DMS153 treated with DMSO at 0.1 percent for 48 hours (cell line): ENCODE data around the gene LILRB1.
"Not testable (repeated sequence)": the region's sequence is repeated elsewhere in the genome, so short reads cannot be mapped to it uniquely, and the experiment has no call there.

Experiments used
- DNase-seq: peaks from one replicate; lab custom pipeline; 2025; ENCODE audit not compliant: unreplicated experiment; lab: John Stamatoyannopoulos, UW

LILRB1 gene

GRCh38 chr19:54624934-54625730, 5.2 kb upstream of the LILRB1 start:
- not testable (repeated sequence) for DNase-seq

DNA sequence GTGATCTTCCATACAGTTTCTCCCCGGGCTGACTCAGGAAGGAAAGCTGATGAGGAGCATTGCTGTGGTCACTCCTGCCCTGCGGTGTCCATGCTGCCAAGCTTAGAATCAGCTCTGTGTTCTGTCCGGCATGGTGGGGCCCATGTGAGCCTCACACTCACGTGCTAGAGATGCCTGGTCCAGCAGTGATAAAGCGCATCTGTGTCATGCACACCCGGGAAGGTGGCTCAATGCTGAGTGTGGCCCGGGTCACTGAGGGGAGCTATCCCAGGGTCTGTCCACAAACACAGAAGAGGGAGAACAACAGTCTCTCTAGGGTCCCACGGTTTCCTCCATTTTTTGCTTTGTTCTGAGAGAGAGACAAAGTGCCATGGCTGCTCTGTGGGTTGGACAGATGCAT, 3.5 kb upstream of the LILRB1 start:
- no peak for DNase-seq

GRCh38 chr19:54627912-54628311, 2.4 kb upstream of the LILRB1 start:
- DNase-seq: not testable (repeated sequence)

DNA sequence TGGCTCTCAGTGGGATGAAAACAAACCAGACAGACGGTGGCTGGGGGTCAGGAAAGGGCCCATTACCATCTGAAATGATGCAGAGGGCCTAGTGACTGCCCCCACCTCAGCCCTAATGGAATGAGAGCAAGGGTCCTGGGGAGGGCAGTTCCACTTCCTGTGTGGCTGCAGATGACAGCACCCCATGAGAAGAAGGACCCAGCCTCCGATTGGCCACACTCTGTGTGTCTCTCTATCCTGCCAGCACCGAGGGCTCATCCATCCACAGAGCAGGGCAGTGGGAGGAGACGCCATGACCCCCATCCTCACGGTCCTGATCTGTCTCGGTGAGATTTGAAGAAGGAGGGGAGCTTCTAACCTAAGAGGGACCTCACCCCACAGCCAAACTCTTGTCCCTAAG, 498 bp downstream of the LILRB1 start:
- no peak for DNase-seq

DNA sequence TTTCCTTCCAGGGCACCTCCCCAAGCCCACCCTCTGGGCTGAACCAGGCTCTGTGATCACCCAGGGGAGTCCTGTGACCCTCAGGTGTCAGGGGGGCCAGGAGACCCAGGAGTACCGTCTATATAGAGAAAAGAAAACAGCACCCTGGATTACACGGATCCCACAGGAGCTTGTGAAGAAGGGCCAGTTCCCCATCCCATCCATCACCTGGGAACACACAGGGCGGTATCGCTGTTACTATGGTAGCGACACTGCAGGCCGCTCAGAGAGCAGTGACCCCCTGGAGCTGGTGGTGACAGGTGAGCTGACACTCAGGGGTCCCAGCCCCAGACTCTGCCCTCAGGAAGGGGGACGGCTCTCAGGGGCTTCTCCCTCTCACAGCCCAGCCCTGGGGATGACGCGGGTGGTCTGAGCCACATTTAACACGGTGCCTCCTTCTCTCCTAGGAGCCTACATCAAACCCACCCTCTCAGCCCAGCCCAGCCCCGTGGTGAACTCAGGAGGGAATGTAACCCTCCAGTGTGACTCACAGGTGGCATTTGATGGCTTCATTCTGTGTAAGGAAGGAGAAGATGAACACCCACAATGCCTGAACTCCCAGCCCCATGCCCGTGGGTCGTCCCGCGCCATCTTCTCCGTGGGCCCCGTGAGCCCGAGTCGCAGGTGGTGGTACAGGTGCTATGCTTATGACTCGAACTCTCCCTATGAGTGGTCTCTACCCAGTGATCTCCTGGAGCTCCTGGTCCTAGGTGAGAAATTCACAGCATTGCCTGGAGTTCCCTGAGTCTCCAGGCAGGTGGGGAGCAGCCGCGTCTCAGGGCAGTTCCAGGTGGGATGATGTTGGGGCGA, 1.4 kb downstream of the LILRB1 start:
- DNase-seq: not testable (repeated sequence)

DNA sequence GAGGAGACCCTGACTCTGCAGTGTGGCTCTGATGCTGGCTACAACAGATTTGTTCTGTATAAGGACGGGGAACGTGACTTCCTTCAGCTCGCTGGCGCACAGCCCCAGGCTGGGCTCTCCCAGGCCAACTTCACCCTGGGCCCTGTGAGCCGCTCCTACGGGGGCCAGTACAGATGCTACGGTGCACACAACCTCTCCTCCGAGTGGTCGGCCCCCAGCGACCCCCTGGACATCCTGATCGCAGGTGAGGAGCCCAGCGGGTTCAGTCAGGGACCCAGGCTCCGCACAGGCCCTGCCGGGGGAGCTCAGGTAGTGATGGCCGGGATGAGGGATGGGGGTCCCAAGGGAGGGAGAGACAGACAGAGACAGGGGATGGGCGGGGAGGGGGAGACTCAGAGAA, 2.2 kb downstream of the LILRB1 start:
- not testable (repeated sequence) for DNase-seq

GRCh38 chr19:54633401-54633800, 3.1 kb downstream of the LILRB1 start:
- no peak for DNase-seq

GRCh38 chr19:54636081-54636480, 5.8 kb downstream of the LILRB1 start:
- DNase-seq: not testable (repeated sequence)

DNA sequence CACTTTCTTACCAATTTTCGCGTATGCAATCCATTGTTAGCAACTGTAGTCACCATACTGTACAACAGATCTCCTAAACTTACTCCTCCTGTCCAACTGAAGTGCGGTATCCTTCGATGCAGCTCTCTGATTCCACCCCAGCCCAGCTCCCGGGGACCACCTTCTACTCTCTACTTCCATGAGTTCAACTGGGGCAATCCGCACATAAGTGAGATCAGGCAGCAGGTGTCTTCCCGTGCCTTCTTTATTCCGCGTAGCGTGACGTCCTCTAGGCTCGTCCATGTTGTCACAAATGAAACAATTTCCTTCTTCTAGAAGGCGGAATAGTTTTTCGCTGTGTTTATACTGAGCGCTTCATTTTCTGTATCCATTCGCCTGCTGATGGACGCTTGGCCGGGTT, 8.4 kb downstream of the LILRB1 start:
- DNase-seq: no peak

- DNase-seq: not testable (repeated sequence)
Observed at GRCh38 chr19:54642953-54643352, 12.7 kb downstream of the LILRB1 start.

DNA sequence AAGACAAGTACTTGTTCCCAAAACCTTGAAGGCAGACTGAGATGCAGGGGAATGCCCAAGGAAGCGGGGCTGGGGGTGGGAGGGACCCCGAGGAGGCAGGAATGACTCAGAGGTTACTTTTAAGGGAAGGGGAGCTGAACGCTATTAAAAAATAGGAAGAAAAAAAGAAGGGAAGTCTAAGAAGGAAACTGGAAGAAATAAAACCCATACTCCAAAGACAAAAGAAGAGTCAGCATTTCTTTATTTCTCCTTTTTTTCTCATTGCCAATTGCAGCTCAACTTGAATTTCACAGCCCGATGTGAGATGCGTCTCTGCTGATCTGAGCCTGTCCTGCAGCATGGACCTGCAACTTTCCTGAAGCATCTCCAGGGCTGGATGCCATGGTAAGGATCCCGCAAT, 13.3 kb downstream of the LILRB1 start:
- DNase-seq: not testable (repeated sequence)

GRCh38 chr19:54644056-54644455, 13.8 kb downstream of the LILRB1 start:
- no peak for DNase-seq

- DNase-seq: no peak
Observed at GRCh38 chr19:54646331-54646841, 16.1 kb downstream of the LILRB1 start.

GRCh38 chr19:54648129-54648528, 17.8 kb downstream of the LILRB1 start:
- DNase-seq: no peak

- DNase-seq: no peak
Observed at GRCh38 chr19:54650108-54650655, 19.9 kb downstream of the LILRB1 start.

- peak; percentile 6 for DNase-seq
Observed at GRCh38 chr19:54653181-54653809, 23.0 kb downstream of the LILRB1 start.

- no peak for DNase-seq
Observed at GRCh38 chr19:54654447-54655321, 24.4 kb downstream of the LILRB1 start.

- no peak for DNase-seq
Observed at GRCh38 chr19:54659300-54659699, 29.0 kb downstream of the LILRB1 start.

GRCh38 chr19:54660306-54660705, 30.0 kb downstream of the LILRB1 start:
- no peak for DNase-seq

- no peak for DNase-seq
Observed at GRCh38 chr19:54660964-54661363, 30.7 kb downstream of the LILRB1 start.
